ENCODE measurements around the gene CALCR.

GRCh38 chr7:93426155-93426696 lies 148.3 kb downstream of the CALCR start:
- no peak for TF ChIP-seq POLR2AphosphoS5 (IDR thresholded peaks at IDR 0.05; ENCODE audit: borderline replicate concordance, low read depth, low read length)
- TF ChIP-seq EZH2 (IDR thresholded peaks at IDR 0.05) = no peak
- no peak for TF ChIP-seq FOXP2 (optimal IDR thresholded peaks at IDR 0.05; ENCODE audit: control extremely low read depth, extremely low read length, insufficient read depth)

All from SK-N-MC (cell line).